NCI-H1105 treated with DMSO at 0.1 percent for 48 hours (cell line): ENCODE data around the gene KRT75.
A peak's percentile ranks its signal among the peaks of the same experiment; 100 is the strongest.

Experiments
- DNase-seq: peaks from one replicate; lab custom pipeline; 2025; lab: John Stamatoyannopoulos, UW

KRT75 gene

GRCh38 chr12:52439845-52440244 lies 5.7 kb upstream of the KRT75 start:
- no peak for DNase-seq

GRCh38 chr12:52439420-52439819 lies 5.2 kb upstream of the KRT75 start:
- no peak for DNase-seq

- DNase-seq = no peak
These were observed 4.4 kb upstream of the KRT75 start for GRCh38 chr12:52438305-52439301.

GRCh38 chr12:52437508-52437907 lies 3.3 kb upstream of the KRT75 start:
- no peak for DNase-seq

GRCh38 chr12:52436828-52437474 lies 2.8 kb upstream of the KRT75 start:
- no peak for DNase-seq

GRCh38 chr12:52436000-52436827 lies 2.0 kb upstream of the KRT75 start:
- DNase-seq = no peak

GRCh38 chr12:52435659-52435999 lies 1.5 kb upstream of the KRT75 start:
- no peak for DNase-seq

- no peak for DNase-seq
These were observed 774 bp upstream of the KRT75 start for GRCh38 chr12:52434760-52435530.

GRCh38 chr12:52433501-52434080 lies 580 bp downstream of the KRT75 start:
- DNase-seq = no peak

- no peak for DNase-seq
These were observed 1.5 kb downstream of the KRT75 start for GRCh38 chr12:52432559-52433207.

- no peak for DNase-seq
These were observed 6.0 kb downstream of the KRT75 start for GRCh38 chr12:52428121-52428520.

- no peak for DNase-seq
These were observed 7.1 kb downstream of the KRT75 start for GRCh38 chr12:52427083-52427482.

- no peak for DNase-seq
These were observed 8.1 kb downstream of the KRT75 start for GRCh38 chr12:52426034-52426433.

- no peak for DNase-seq
These were observed 8.7 kb downstream of the KRT75 start for GRCh38 chr12:52425466-52425865.

GRCh38 chr12:52423661-52424500 lies 10.3 kb downstream of the KRT75 start:
- no peak for DNase-seq

- DNase-seq = no peak
These were observed 11.1 kb downstream of the KRT75 start for GRCh38 chr12:52423035-52423434.

GRCh38 chr12:52419656-52420055 lies 14.5 kb downstream of the KRT75 start:
- DNase-seq = no peak

- no peak for DNase-seq
These were observed 15.5 kb downstream of the KRT75 start for GRCh38 chr12:52418576-52419110.

GRCh38 chr12:52417740-52418139 lies 16.4 kb downstream of the KRT75 start:
- peak; percentile 70 for DNase-seq

- DNase-seq = no peak
These were observed 17.4 kb downstream of the KRT75 start for GRCh38 chr12:52416795-52417194.
